Left colon (tissue), 2 donors: ENCODE results near the gene SNCA. TPM values are rescaled to one million over a fixed set of nuclear protein-coding genes. Genes with fewer than 3 reads are reported as not detected.

Experiments used
- ATAC-seq: fragments of 200-7000 bp; cut with Tn5 transposase; one replicate; pipeline ENCODE4 v1.9.1; 2020; ENCODE audit warnings: mild to moderate bottlenecking, moderate library complexity
- DNase-seq, 2 donors: peaks; one replicate each; pipeline ENCODE4 v3.0.0-alpha.2; 2020
- intact Hi-C, 2 donors: fragments of 100-400 bp; cut with DNase I in 1 of 2; cut with micrococcal nuclease in 1 of 2; formaldehyde crosslinking; loops; one replicate each; pipeline versions ENCODE4 v1.11.2 to v1.14.0; 2022; cut with DNase I, micrococcal nuclease
- long read RNA-seq: library from polyadenylated mRNA; unstranded; transcript quantifications from one replicate; pipeline ENCODE4 v2.0.0, GENCODE V29; 2021
- total RNA-seq, 2 donors: library from RNA; stranded (reverse); fragmentation: NEBNext Ultra II Directional; extraction: Animal tissue kit (Norgen Biotek cat#: 25700); gene quantifications; one replicate each; pipeline ENCODE4 v1.2.1, GENCODE V29; 2021
- donor health status: DM: no; HTN: no; CAD: no.
- donor health status: DM: yes; HTN: yes; CAD: no.

SNCA gene
- total RNA-seq: 1 to 10 TPM; 1.4 to 3.9 TPM
- long read RNA-seq, partial matches to known transcripts: 0 of 4 reads
- long read RNA-seq, other reads (novel, unspliced or antisense): 0 of 4 reads

DNA sequence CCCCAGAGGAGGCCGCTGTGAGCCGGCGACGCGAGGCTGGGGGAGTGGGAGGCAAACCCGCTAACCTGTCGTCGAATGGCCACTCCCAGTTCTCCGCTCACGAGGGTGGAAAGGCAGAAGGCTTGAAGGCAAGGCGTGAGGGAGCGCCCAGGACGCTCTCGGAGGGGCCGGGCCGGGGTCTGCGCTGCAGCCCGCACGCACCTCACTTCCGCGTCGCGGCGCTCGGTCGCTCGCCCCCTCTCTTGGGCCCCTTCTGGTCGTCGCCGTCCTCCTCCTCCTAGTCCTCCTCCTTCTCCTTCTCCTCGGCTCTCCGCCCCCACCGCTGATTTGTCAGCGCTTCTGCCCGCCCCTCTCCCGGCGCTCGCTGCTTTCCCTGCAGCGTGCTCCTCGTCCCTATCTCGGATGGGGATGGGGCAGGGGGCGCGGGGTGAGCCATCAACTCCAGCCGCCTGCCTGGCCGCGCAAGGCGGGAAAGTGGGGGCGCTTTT lies at the start of gene SNCA:
Gene SNCA, minus strand, starts transcription at position 265 of the 488 bp plus-strand sequence. CDS start 1,494 bp downstream, outside the sequence.
- intact Hi-C loops: no loop called here
- peak; percentile 72 for ATAC-seq
- DNase-seq: peak; percentile 44 to 45

DNA sequence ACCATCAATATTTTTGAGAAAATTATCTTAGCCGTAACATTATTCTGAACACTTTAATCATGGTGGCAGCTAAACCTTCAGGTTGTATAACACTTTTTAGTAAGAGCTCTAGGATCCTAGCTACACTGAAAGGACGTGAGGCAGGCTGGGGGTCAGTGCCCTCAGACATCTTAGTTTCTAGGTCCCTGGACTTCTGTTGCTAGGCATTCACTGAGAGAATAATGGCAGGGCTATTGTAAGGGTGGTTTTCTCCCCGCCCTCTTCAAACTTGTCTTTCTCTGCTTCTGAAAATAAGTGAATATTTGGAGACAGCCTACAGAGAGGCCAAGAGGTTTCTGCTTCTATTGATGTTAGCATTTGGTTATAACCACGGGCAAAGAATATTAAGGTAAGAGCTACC lies 42.3 kb upstream of the SNCA start:
- intact Hi-C loops: no loop called here
- ATAC-seq (no peak), DNase-seq (no peak)

DNA sequence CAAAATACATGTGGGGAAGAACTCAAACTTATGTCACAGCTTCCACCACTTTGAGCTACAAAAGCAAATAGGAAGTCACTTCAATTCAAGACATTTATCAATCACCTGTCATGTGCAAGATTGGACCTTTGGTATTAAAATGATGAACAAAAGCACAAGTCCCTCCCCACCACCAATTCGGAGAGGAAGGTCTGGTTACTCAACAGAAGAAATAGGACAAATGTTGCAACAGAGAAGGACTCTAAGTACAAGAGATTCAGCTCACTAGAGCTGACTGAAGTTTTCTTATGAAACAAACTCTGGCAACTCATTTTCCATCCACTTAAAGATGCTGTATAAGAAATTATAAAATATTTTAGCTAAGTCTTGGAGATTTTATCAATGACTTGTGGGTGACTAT lies 41.6 kb upstream of the SNCA start:
- intact Hi-C loops: no loop called here
- ATAC-seq (no peak), DNase-seq (no peak)

DNA sequence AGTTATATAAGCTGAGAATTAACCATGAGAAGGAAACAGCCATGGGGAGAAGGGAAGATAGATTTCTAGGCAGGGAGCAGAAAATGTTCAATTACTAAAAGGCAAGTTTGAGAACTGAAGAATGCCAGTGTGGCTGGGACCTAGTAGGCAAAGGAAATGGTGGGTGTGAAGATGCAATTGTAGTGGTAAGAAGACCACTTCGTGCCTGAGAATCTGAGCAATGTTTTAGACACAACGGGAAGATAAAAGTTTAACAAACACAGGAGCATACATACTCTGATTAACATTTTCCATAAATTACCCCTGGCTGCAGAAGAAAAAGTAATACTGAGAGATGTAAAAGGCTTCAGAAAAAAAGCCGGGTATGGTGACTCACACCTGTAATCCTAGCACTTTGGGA lies 39.6 kb upstream of the SNCA start:
- no peak for ATAC-seq
- intact Hi-C loops: no loop called here
- DNase-seq: no peak

DNA sequence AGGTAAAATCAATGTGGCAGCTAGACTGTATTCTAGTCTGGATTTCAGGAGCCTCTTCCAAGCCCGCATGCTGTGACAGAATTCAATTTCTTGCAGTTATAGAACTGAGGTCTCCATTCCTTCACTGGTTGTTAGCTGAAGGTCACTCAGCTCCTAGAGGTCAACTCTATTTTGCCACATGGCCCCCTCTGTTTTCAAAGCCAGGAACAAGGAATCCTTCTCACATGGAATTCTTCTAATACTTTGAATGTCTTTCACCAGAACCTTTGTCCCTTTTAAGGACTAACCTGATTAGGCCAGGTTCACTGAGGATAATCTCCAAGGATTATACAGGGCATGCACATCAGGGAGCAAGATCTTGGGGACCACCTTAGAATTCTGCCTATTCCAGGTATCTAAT lies 34.2 kb upstream of the SNCA start:
- DNase-seq (no peak), ATAC-seq (no peak)
- intact Hi-C loops: no loop called here

DNA sequence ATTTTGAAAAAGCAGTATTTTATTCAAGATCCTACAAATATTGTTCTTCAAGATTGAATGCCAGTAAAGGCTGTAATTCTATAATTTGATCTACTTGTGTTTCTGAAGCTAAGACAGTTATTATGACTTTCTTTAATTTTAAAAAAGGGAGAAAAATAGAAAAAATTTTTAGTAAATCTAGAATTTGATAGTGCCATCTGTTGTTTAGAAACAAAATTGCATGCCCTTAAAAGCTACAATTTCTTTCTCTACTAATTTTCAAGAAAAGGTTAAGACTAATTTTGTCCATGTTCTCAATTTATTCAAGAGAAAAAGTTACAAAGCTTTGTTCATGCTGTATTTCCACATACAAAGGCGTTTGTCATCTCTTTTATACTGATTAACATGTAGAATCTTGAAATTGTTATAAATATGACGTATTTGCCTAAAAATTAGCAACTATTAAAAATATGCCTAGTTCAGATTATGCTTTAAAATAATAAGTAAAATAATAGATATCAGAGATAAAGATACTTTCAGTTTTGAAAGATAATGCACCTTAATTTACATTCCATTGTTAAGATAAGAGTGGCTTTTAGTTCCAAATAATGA lies 32.1 kb upstream of the SNCA start:
- ATAC-seq (no peak), DNase-seq (no peak)
- intact Hi-C loops: no loop called here

DNA sequence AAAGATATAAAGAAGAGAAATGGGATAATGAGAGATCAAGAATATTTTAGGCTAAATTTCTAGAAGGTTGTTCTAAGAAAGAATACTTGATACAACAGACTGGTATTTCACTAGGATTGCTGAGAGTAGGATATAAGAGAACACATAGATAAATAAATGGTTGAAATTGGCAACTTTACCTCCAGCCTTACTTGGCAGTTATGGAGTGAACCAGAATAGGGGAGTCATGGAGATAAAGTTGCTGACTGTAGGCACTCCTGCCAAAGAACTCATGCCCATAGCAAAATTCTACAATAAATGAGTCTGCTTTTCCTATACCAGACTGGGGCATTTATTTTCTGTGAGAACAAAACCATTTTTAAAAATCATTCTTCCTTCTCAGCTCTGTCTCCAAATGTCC lies 31.3 kb upstream of the SNCA start:
- no peak for ATAC-seq
- intact Hi-C loops: no loop called here
- no peak for DNase-seq

DNA sequence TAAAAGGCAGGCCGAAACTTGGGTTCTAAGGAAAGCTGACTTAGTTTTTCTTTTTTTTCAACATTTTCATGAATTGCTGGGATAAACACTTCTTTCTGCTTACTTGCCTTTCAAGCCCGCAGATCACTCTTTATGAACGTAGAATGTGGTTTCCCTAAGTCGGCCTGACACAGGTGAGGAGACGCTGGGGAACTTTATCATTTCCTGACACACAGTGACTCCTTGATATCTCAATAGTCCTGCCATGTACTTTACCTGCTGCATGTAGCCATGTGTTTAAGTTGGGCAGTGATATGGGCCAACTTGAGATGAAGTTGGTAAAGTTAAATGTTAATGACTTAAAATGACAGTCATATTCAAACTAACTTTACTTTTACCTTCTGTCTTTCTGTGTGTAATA lies 26.6 kb upstream of the SNCA start:
- no peak for ATAC-seq

DNA sequence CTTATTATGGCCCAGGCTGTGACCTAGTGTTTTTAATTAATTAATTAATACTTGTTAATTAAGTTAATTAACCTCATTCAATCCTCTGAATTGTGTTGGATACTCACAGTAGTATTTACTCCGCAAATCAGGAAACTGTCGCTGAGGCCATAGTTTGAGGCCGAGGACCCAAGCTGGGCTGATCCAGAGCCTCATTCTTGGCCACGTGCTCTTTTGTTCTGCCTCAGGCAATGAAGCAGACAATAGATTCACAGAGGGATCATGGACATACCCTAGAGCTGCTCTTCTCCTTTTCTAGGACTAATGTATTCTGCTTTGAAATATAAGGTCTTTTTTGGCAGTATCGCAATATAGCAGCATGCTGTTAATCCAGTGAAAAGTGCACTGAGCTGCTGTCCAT lies 24.0 kb upstream of the SNCA start:
- DNase-seq: no peak
- intact Hi-C loops: no loop called here
- no peak for ATAC-seq

More for the DNA sequence above, 26.6 kb upstream of the SNCA start:
- no peak for DNase-seq
- intact Hi-C loops: no loop called here

DNA sequence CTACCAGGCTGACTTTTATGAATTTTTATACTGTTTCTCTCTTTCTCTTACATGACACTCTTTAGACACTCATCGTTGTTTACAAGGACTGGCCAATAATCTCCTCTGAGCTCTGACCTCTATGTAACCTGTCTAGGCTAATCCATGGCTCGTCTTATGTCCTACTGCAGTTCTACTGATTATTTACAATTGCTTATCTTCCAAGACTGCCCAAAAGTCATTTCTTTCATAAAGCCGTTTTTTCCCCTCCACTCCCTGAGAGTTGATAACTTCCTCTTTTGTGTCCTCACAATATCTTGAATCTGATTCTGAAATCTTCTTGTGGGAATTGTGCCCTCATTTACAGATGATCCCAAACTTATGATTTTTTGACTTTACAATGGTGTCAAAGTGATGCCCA lies 18.3 kb upstream of the SNCA start:
- DNase-seq (no peak), ATAC-seq (no peak)
- intact Hi-C loops: no loop called here

DNA sequence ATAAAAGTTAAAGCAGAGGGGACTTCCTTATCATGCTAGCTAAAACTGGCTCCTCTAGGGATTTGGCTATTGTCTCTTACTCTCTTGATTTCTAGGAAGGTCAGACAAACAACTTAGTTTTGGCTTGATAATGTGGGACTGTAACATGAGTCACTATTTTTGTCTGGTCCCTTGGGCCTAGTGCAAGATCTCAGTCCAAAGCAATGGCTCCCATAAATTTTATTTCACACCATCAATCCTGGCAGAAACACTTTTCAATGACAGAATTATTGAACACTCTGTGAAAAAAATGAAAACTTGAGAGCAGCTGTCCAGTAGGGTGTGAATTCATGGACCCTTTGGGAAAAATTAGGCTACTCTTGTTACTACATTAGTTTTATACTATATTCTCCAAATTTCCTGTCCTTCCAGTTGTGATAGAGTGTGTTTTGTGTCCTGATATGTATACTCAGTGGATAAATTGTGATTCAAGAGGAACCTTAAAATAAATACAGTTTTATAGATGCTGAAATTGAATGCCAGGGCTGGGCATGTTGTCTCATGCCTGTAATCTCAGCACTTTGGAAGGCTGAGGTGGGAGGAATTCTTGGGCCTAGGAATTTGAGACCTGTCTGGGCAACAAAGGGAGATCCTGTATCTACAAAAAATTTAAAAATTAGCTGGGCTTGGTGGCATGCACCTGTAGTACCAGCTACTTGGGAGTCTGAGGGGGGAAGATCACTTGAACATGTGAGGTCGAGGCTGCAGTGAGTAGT lies 10.8 kb upstream of the SNCA start:
- ATAC-seq (no peak), DNase-seq (no peak)
- intact Hi-C loops: no loop called here

DNA sequence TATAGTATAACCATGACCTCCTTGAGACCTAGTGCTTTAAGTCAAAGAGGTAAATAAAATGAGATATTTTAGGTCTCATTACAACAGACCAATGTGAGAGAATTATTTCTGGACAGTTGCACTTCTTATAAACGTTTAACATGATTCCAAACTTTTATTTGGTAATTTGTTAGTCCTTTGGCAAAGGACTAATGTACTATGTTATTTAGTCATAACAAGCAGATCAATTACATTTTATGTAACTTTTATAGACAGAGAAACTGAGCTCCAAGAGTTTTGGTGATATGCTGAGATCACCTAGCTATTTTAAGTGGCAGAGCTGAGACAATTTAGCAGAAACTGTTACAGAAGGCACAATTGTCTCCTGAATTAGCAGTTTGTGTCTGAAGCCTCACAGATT lies 2.6 kb upstream of the SNCA start:
- intact Hi-C loops: no loop called here
- no peak for DNase-seq
- ATAC-seq: no peak

DNA sequence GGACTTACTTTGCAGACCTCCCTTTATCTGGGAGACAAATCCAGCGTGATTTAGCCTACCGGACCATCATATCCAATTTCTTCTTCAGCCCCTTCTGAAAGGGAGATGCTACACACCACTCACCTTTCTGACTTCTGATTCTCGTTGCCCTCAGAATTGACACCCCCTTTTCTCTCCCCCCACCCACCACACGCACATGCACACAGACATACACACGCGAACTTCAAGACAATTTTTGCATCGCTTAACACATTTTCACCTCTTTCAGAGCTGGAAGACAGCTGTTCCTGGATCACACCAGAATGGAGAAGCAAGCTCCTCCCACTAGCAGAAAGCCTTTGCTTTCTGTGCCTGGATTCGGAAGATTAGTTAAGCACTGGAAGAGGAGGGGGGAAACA lies 1.0 kb upstream of the SNCA start:
- ATAC-seq (no peak), DNase-seq (no peak)
- intact Hi-C loops: no loop called here

DNA sequence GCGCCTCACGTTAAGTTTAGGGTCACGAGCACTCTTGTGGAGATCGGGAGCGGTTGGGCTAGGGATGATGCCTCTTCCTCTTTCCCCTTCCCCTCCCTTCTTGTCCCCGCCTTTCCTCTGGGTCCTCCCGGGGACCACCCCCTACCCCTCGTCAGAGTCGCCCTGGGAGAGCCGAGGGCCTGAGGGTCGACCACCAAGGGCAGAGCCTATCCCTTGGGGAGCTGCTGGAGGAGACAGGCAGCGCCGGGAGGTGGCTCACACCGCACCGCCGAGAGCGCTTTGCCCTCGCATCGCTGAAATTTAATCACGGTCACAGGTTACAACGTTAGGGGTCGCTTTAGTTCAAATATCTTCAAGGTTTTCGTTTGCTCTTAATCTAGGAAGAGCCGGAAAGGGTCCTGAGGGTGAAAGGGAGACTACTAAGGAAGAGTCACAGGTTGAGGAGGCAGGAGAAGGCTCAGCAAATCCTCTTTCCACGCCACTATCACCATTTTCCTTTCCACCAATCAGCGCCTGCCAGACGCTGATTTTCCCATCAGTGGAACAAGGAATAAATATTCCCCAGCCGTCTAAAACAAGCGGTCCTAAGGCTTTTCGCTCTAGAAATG lies 528 bp upstream of the SNCA start:
- DNase-seq: peak in 1 of 2 donors; percentile 16
- intact Hi-C loops: no loop called here
- peak; percentile 42 for ATAC-seq

DNA sequence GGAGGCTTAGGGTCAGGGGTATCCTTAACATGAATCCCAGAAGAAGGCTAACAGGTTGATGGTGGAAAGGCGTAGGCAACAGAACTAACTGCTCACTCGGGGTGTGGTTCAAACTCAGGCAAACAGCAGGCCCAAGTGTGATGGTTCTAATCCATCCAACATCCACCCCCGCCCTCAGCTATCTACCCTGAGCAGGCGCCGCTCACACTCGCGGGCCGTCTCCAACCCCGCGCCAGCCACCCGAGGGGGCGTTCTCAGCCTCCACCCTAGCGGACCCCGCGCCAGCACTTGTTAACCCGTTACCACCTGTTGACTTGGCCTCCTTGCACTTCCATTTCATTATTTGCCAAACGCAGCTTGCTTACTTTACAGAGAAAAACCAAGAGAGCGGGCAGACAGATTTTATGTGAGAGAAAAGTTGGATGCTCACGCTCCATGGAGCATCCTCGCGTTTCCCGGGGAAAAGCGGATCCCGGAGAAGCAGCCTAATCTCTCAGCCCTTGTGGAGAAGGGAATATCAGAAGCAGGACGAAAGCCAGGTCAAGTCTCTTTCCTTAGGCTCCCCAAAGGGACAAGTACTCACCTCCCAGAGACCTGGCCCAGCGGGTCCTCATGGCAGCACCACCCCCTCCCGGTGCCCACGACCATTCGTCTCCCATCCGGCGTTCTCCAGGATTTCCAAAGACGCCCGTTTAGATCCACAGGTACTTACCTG lies 773 bp downstream of the SNCA start:
- ATAC-seq (no peak), DNase-seq (peak in 1 of 2 donors; percentile 6)
- intact Hi-C loops: no loop called here

DNA sequence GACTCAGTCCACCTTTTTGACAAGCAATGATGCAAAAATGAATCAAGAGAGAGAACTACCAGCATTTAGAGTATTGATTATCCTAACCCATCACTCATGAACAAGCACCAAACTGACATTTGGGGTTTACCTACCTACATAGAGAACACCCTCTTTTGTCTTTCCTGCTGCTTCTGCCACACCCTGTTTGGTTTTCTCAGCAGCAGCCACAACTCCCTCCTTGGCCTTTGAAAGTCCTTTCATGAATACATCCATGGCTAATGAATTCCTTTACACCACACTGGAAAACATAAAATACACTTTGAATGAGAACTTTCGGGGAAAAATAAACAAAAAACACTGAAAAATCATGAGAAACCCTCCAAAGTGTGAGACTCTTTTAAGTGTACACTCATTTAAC lies 1.5 kb downstream of the SNCA start:
- no peak for ATAC-seq
- no peak for DNase-seq
- intact Hi-C loops: no loop called here

DNA sequence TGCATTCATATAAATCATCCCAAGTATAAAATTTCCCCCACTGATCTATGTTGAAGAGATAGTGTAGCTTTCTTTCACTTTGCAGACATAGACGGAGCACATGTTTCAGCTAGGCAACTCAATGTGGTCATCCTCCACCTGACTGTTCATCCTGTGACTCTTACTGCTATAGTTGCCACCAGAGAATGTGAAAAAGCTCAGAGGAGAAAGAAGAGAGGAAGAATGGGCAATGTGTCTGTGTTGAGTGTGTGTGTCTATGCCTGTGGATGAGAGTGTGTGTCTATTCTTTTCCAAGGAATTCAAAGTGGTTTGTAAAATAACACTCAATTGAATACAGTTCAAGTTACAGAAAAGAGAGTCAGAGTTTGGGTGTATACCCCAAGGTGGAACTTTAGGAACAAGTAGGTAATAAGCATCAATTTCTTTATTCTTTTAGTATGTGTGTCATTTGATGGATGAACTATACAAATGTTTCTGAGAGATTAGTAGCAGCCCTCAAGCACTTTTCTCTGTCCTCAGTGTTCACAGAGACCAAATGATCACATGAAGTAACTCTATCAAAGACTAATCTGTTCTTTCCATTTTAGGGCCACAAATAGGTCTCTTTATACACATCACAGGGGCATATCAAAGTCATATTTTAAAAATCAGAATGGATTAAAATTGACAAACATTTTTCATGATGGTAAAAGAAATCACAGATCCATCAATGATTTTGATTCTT lies 2.3 kb downstream of the SNCA start:
- DNase-seq (no peak), ATAC-seq (no peak)
- intact Hi-C loops: no loop called here

DNA sequence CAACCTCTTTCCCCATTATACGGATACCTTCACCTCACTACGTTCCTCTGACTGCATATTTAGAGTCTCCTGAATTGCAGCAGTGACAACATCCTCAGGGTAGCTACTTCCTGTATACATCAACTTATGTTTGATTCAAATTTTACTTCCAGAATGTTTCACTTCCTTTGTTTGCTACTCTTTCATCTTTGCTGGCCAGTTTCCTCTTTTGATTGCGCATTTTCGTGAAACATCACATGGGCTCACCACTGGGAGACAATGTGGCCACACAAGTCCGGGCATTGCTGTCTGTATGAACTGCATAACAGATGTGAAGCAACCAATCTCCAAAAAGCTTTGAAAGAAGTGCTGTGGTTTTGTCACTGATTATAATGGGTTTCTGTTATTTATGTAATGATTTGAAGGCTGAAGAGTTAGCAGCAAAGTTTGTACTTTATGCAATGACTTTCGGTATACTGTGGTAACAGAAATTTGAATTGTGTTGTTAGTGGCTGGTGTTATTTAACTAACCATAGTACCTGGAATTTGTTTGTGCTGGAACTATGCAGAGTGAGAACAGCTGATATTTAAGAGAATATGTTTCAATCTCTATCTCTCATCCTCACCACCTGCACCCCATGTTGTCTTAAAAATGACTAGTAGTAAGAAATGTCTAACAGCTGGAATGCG lies 7.4 kb downstream of the SNCA start:
- intact Hi-C loops: no loop called here
- DNase-seq (no peak), ATAC-seq (no peak)
